Natural killer cell treated with Interleukin-12 subunit alpha and Interleukin-12 subunit beta and Interleukin-15 and Interleukin-18, amount 100 ng/mL, for 72 hours (primary cell): ENCODE measurements around the gene ROPN1. TPM values are rescaled to one million over a fixed set of nuclear protein-coding genes. Genes with fewer than 3 reads are reported as not detected.
"Not testable (repeated sequence)": the region's sequence is repeated elsewhere in the genome, so short reads cannot be mapped to it uniquely, and the experiment has no call there.

Experiments used
- ATAC-seq, 2 donors: fragments of 150-1000 bp; cut with Tn5 transposase in 1 of 2; sonication (Bioruptor Pico), chemical (Tn5 transposase) in 1 of 2; 2 replicates each; pipeline ENCODE4 v1.10.0; 2021
- DNase-seq: peaks from one replicate; pipeline ENCODE4 v3.0.0; 2022; ENCODE audit warnings: low spot score
- H3K27ac Mint-ChIP-seq, 2 donors: 1 replicate in 1 of 2; 2 replicates in 1 of 2; pipeline ENCODE4 v1.8.0; 2022; ENCODE audit warnings: mixed read lengths in 2 of 2, mild to moderate bottlenecking in 1 of 2, moderate library complexity in 1 of 2
- H3K27me3 Mint-ChIP-seq, 2 donors: 1 replicate in 1 of 2; 2 replicates in 1 of 2; pipeline ENCODE4 v1.8.0; 2022; ENCODE audit warnings: mixed read lengths in 2 of 2
- H3K36me3 Mint-ChIP-seq: one replicate; pipeline ENCODE4 v1.8.0; 2022; ENCODE audit warnings: mixed read lengths
- H3K4me1 Mint-ChIP-seq, 2 donors: 1 replicate in 1 of 2; 2 replicates in 1 of 2; pipeline ENCODE4 v1.8.0; 2022; ENCODE audit warnings: low read depth in 2 of 2, mixed read lengths in 2 of 2, mild to moderate bottlenecking in 1 of 2
- H3K4me3 Mint-ChIP-seq: one replicate; pipeline ENCODE4 v1.8.0; 2022; ENCODE audit warnings: mixed read lengths
- H3K9me3 Mint-ChIP-seq: 2 replicates; pipeline ENCODE4 v1.8.0; 2022; ENCODE audit warnings: mixed read lengths
- total RNA-seq, 2 donors: library from RNA; stranded (reverse); gene quantifications; one replicate each; pipeline ENCODE4 v1.2.3, GENCODE V29; 2022

Gene ROPN1
- total RNA-seq, 2 donors from 2014 or later, result not detected

DNA sequence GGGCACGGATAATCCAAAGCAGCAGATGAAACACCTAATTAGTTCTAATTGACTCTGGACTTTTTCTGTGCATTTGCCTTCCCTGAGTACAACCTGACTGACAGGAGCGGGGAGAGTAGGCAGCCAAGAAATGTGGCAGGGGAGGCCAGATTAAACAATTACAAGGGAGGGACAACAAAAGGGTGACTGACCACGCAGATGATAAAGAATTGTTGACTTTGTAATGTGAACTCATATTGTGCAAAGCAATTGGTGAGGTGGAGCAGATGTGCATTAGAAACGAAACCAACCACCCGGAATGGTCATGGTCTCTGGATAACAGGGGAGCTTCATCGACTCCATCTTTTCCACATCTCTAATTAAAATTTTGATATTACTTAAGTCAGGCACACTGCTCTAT lies 25.6 kb upstream of the ROPN1 start:
- H3K27me3 Mint-ChIP-seq, result peaks cover 42 to 56% of the 10 kb centered on the region in 2 donors
- not testable (repeated sequence) for H3K4me1 Mint-ChIP-seq, H3K9me3 Mint-ChIP-seq

DNA sequence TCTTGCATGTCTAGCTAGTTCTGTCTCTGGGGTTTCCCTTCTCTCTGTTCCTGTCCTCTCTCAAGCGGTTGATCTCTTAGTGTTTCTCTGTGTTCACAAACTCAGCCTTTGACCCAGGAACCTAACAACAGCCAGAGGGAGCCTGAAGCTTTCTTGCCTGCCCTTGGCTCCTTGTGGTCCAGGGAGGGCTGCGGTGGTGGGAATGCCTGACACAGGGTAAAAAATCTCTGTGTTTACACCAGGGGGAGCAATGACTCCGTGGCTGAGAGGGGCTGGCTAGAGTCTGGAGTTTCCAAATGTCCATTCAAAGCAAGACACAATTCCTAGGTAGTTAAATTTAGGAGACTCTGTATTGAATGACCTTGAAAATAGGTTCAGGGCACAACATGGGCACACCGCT lies 24.6 kb upstream of the ROPN1 start:
- H3K4me1 Mint-ChIP-seq, DNase-seq, H3K9me3 Mint-ChIP-seq, H3K27ac Mint-ChIP-seq, ATAC-seq, H3K4me3 Mint-ChIP-seq, H3K36me3 Mint-ChIP-seq: not testable (repeated sequence)
- H3K27me3 Mint-ChIP-seq, result peaks cover 41 to 56% of the 10 kb centered on the region in 2 donors

More for the DNA sequence above, 25.6 kb upstream of the ROPN1 start:
- not testable (repeated sequence) for H3K27ac Mint-ChIP-seq, H3K36me3 Mint-ChIP-seq, ATAC-seq, DNase-seq, H3K4me3 Mint-ChIP-seq

DNA sequence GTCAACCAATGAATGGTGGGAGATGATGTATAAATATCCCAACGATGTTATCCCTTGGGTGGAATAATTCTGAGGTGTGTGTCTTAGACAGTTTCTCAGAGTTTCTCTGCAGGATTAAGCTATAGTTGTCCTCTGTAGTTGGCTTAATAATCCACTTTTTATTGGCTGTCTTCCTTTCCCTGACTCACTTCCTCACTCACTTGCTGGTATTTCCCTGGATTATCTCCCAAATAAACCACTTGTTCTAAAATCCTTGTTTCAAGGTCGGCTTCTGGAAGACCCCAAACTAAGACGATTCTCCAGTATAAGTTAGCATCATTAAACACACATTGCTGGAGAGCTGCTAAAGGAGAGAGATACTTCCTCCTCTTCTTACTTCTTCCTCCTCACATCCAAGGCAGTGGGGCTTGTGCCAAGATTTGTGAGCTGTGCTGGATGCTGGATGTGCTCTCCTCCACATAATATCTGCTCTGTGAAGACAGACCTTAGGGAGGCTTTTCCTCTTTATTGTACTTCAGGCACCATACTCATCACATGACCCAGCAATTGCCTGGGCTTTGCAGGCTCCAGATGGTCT lies 22.5 kb upstream of the ROPN1 start:
- Mint-ChIP-seq H3K4me1 (no peaks in the 10 kb centered on the region), H3K27ac (no peak overlapping the region), H3K9me3 (no peaks in the 10 kb centered on the region), H3K36me3 (no peaks in the 10 kb centered on the region), H3K27me3 (peaks cover 32 to 45% of the 10 kb centered on the region in 2 donors), H3K4me3 (no peak overlapping the region)
- ATAC-seq, result no peak
- no peak for DNase-seq

DNA sequence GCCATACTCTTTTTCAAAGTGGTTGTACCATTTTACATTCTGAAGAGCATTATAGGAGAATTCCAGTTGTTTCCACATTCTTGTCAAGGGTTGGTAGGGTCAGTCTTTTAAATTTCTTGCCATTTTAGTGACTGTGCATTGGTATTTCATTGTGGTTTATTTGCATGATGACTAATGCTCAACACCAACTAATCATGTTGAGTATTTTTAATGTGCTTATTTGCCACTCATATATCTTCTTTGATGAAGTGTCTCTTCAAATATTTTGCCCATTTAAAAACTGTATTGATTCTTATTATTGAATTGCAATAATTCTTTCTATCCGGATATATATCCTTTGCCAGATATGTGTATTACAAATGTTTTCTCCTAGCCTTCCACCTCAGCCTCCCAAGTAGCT lies 16.4 kb upstream of the ROPN1 start:
- peaks cover 28 to 47% of the 10 kb centered on the region in 2 donors for H3K27me3 Mint-ChIP-seq
- H3K4me1 Mint-ChIP-seq, ATAC-seq, H3K9me3 Mint-ChIP-seq, H3K27ac Mint-ChIP-seq, H3K36me3 Mint-ChIP-seq, H3K4me3 Mint-ChIP-seq, DNase-seq: not testable (repeated sequence)

DNA sequence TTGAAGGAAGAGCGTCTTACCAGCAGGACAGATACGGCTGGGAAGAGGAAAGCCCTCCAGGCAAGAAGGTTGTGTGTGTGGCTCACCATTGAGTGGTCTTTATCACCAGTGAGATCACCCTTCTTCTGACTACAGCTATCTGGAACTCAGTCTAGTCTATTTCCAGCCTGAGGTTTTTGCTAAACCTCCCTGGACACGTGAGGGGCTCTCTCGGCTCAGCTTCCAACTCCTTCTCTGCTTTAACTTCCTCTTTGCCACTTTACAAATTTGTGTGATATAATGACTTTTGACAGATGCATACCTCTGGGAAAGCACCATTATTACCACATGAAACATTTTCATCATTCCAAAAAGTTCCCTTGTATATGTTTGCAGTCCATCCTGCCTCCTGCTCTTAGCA lies 15.3 kb upstream of the ROPN1 start:
- no peak for DNase-seq
- no peaks in the 10 kb centered on the region for H3K9me3 Mint-ChIP-seq
- ATAC-seq, result no peak
- H3K4me3 Mint-ChIP-seq, result no peak overlapping the region
- no peak overlapping the region for H3K27ac Mint-ChIP-seq
- H3K36me3 Mint-ChIP-seq, result no peaks in the 10 kb centered on the region
- no peaks in the 10 kb centered on the region for H3K4me1 Mint-ChIP-seq
- peaks cover 35 to 57% of the 10 kb centered on the region in 2 donors for H3K27me3 Mint-ChIP-seq

DNA sequence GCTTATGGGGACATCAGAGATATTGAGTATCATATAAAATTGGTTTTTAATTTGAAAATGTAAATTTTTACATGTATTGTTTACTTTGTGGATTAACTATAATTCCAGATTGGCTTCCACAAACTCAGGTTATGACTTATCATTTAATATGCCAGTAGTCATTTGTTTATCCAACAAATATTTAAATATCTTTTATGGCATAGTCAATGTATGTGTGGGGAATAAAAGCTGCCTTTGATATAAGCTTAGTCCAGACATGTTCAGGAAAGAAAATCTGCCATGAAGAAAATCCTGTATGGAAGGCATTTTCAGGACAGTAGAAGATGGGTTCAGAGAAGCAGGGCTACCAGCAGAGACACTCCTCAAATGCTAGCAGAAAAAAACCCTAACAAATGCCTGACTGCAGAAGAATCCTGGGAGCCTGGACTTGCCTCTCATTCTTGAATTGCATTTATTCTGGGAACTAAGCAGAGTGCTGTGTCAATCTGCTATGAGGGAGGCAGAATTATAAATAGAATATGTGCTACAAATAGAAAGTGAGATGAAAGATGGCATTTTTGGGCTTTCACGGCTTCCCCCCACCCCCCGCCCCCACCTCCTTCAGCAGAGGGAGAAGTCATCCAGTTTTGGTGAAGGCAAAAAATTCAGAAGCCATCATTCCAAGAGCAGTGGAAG lies 10.6 kb upstream of the ROPN1 start:
- not testable (repeated sequence) for ATAC-seq, H3K36me3 Mint-ChIP-seq, H3K27ac Mint-ChIP-seq, DNase-seq, H3K4me1 Mint-ChIP-seq, H3K4me3 Mint-ChIP-seq, H3K9me3 Mint-ChIP-seq
- H3K27me3 Mint-ChIP-seq, result peaks cover 43 to 62% of the 10 kb centered on the region in 2 donors

DNA sequence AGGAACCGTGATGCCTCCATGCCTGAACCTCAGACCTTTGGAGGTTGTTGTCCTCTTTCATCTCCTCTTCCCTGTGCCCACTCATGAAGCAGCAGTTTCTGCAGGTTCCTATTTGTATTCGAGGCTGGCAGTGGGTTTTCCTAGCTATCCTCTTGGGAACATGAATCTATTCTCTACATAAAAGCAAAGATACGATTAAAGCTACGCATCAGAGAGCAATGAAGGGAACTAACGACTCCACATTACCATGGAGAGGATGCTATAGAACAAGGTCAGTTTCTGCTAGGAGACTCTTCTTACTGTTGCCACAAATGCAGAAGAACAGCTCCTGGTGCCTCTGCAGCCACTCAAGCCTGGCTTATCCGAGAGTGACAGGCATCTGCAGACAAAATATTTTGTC lies 9.4 kb upstream of the ROPN1 start:
- not testable (repeated sequence) for DNase-seq, H3K27ac Mint-ChIP-seq, H3K9me3 Mint-ChIP-seq, H3K4me3 Mint-ChIP-seq, ATAC-seq, H3K4me1 Mint-ChIP-seq, H3K36me3 Mint-ChIP-seq
- peaks cover 38 to 51% of the 10 kb centered on the region in 2 donors for H3K27me3 Mint-ChIP-seq

DNA sequence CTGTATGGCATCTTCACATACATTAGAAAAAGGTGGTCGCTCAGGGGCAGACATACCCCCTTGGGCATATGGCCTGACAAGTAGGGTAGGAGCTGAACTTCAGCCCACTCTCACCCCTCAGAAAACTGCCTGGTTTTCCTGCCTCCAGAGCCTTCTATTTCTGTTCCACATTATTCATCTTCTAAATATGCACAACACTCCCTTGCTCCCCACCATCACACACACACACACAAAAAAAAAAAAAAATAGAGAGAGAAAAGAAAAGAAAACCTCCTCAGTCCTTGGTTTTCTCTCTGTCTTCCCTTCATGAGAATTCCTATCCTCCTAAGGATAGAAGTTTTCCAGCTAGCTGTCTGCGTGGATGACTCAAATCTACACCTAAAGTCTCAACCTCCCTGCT lies 5.6 kb upstream of the ROPN1 start:
- H3K36me3 Mint-ChIP-seq, result no peaks in the 10 kb centered on the region
- H3K27ac Mint-ChIP-seq, result no peak overlapping the region
- peaks cover 21% of the 10 kb centered on the region in 2 donors for H3K27me3 Mint-ChIP-seq
- ATAC-seq (no peak), DNase-seq (no peak)
- no peaks in the 10 kb centered on the region for H3K9me3 Mint-ChIP-seq
- no peak overlapping the region for H3K4me3 Mint-ChIP-seq
- no peaks in the 10 kb centered on the region for H3K4me1 Mint-ChIP-seq

DNA sequence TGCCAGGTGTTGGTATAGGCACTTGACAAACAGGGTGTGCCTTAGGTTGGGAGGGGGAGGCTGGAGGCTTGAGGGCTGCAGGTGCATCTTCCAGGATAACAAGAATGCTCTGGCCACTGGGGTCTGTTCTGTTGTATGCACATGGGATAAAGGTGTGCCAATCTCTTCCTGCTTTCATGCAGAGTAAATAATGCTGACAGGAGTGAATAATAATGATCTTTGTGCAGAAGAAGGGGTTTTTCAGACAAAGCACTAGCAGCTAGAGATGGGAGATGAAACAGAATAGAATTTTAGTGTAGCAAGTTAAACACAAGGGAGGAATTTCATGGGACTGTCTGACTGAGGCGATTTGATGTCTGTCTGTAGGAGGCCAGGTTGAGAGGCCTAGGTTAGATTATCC lies 1.9 kb upstream of the ROPN1 start:
- peaks cover 25 to 28% of the 10 kb centered on the region in 2 donors for H3K27me3 Mint-ChIP-seq
- DNase-seq, result no peak
- ATAC-seq, result no peak
- H3K4me1 Mint-ChIP-seq, result no peaks in the 10 kb centered on the region
- H3K4me3 Mint-ChIP-seq, result no peak overlapping the region
- no peaks in the 10 kb centered on the region for H3K36me3 Mint-ChIP-seq
- H3K27ac Mint-ChIP-seq, result no peak overlapping the region
- no peaks in the 10 kb centered on the region for H3K9me3 Mint-ChIP-seq

DNA sequence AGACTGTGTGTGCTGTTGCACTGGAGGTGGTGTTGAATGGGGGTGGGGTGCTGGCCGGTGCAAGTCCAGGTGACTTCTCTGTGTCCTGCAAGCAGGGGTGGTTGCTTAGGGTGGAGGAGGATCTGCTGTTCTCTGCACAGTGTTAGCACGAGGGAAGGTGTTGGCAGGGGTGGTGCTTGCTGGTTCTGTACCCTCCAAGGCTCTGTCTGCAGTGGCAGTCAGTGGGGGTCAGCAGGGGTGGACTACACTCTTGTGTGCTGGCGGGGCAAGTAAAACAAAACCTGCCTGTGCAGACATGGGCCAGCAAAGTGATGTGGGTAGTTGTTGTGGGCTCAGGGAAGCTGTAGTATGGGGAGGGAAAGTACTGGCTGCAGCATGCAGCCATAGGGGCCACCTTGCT lies 5.5 kb downstream of the ROPN1 start:
- Mint-ChIP-seq H3K36me3 (no peaks in the 10 kb centered on the region), H3K9me3 (no peaks in the 10 kb centered on the region), H3K27me3 (peaks cover 41 to 59% of the 10 kb centered on the region in 2 donors), H3K4me1 (no peaks in the 10 kb centered on the region), H3K27ac (no peak overlapping the region), H3K4me3 (no peak overlapping the region)
- ATAC-seq (peak; percentile 29 to 54), DNase-seq (no peak)

DNA sequence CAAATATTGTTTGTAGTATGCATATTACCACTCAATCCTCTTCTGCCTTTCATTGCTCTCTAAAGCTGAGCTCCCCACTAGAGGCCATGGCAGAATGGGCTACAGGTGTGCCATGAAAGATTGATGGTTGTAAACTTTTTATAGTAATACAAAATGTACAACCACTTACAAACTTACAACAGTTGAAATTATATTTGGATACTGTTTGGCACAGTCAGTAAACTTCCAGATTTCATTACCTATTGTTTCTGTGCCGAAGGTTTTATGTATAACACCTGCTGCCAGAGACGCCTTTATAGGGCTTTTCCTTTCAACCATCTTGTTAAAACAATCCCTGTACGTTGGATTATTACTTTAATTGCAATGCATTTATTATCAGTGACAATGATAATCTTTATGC lies 7.0 kb downstream of the ROPN1 start:
- H3K9me3 Mint-ChIP-seq, result no peaks in the 10 kb centered on the region
- no peak for ATAC-seq
- no peak overlapping the region for H3K4me3 Mint-ChIP-seq
- no peaks in the 10 kb centered on the region for H3K36me3 Mint-ChIP-seq
- peaks cover 39 to 56% of the 10 kb centered on the region in 2 donors for H3K27me3 Mint-ChIP-seq
- DNase-seq, result no peak
- no peaks in the 10 kb centered on the region for H3K4me1 Mint-ChIP-seq
- no peak overlapping the region for H3K27ac Mint-ChIP-seq

DNA sequence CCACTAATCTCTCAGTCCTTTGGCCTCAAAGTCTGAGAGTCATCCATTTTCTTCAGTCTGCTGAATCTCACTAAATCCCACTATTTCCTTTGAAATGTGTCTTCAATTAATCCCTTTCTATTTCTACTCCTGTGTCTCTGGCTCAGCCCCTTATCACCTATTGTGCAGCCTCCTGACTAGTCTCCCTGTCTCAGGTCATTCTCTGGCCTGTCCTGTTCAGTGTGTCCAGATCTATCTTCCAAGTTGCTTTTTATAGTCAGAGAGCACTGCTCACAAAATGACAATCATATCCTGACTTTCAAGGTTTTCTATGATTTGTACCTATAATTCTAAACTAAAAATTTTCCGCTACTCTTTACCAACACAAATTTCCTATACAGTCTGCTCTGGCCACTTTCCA lies 7.6 kb downstream of the ROPN1 start:
- H3K36me3 Mint-ChIP-seq, result no peaks in the 10 kb centered on the region
- no peaks in the 10 kb centered on the region for H3K4me1 Mint-ChIP-seq
- no peak for ATAC-seq
- no peak for DNase-seq
- no peak overlapping the region for H3K27ac Mint-ChIP-seq
- no peaks in the 10 kb centered on the region for H3K9me3 Mint-ChIP-seq
- H3K4me3 Mint-ChIP-seq, result no peak overlapping the region
- peaks cover 33 to 51% of the 10 kb centered on the region in 2 donors for H3K27me3 Mint-ChIP-seq

DNA sequence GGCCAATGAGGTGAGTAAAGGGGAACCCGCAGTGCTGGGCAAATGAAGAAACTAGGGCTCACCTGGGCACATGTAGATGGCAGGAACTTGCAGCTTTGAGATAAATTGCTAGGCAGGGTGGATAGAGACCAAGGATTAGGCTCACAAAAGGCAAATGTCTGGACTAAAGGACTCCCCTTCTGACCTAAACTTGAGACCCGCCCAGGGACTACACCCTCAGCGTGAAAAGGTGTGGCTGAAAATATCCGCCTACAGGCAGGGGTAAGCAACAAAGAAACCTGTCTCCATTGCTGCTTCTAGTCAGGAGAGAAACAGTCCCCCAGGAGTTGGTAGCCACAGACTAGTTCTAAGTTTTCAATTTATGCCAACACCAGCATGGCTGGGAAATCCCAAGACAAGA lies 10.6 kb downstream of the ROPN1 start:
- not testable (repeated sequence) for DNase-seq, H3K4me3 Mint-ChIP-seq, H3K9me3 Mint-ChIP-seq, H3K36me3 Mint-ChIP-seq, ATAC-seq, H3K4me1 Mint-ChIP-seq, H3K27ac Mint-ChIP-seq
- H3K27me3 Mint-ChIP-seq, result peaks cover 22 to 39% of the 10 kb centered on the region in 2 donors

DNA sequence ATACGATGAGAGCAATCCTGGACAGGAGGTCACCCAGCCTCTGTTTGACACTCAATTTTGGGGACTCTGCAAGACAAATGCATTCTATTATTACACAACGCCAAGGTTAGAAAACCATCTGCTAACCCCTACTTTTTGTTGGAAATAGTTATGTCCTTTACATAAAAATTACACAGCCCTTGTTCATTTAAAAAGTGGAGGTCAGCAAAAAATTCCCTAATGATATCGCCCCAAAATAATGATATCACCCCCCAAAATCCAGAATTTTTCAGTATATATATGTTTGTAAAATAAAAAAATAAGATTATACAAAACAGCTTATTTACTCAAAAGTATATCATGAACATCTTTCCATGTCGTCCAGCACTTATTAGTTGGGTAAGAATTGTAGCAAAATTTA lies 11.4 kb downstream of the ROPN1 start:
- peaks cover 22 to 39% of the 10 kb centered on the region in 2 donors for H3K27me3 Mint-ChIP-seq
- no peak overlapping the region for H3K4me3 Mint-ChIP-seq
- H3K9me3 Mint-ChIP-seq, result no peaks in the 10 kb centered on the region
- no peaks in the 10 kb centered on the region for H3K4me1 Mint-ChIP-seq
- no peak for DNase-seq
- H3K27ac Mint-ChIP-seq, result no peak overlapping the region
- H3K36me3 Mint-ChIP-seq, result no peaks in the 10 kb centered on the region
- ATAC-seq, result no peak
